ENCODE results near the gene SLC7A10. TPM values are rescaled to one million over a fixed set of nuclear protein-coding genes. Genes with fewer than 3 reads are reported as not detected.

Gene SLC7A10
- total RNA-seq, 2 donors from 2014 or later, result 0.22 TPM; not detected in 1

DNA sequence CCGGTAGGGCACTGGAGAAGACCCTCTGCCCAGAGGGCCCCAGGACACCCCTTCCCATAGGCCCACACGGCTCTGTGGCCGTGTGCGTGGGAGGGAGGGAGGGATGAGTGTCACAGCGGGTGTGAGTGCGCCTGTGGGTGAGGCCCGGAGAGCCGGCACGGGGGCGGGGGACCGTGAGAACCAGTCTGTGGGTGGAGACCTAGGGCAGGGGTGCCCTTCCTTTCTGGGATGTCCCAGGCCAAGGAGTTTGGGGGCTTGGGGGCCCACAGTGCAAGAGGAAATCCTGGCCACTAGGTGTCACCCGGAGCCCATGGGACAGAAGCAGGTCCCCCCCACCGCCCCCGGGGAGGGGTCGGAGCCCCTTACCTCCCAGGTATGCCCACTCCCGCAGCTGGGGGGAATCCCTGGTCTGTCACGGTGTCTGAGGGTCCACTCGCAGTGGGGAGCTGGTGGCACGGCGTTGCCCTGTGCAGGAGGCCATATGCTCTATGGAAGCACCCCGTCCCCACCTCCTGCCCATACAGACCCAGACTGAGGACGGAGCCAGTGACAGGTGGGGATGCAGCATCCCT is 16.0 kb upstream of the SLC7A10 start:
- DNase-seq (peak in 1 of 2 donors; percentile 57), ATAC-seq (peak; percentile 78)
- intact Hi-C loops (cut with DNase I, micrococcal nuclease), result loop anchor here (2.0 to 5.0 kb wide), 2 partner anchors 166 to 167 kb away; no protein-coding TSS in a partner anchor

DNA sequence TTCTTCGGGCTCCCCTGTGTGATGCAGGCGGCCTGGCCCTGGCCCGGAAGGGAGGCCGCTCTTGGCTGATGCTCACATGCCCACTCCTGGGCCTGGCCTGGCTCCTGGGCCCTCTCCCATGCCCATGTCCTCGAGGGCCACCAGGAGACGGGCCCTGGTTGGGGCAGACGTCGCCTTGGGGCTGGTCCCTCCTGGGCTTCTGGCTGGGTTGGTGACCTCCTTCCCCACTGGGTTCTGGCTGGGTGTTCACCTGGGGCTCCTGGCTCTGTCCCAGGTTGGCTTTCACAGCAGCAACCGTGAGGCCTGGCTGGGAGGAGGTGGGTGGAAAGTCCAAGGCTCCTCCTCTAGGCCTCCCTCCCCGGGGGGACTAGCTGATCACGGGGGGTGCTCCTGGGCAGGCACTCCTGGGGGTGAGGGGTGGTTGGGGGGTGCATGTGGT is 15.5 kb upstream of the SLC7A10 start:
- peak in 1 of 2 donors; percentile 39 for DNase-seq
- intact Hi-C loops (cut with DNase I, micrococcal nuclease), result loop anchor here in 1 of 2 donors (5.0 kb wide), 1 partner anchor 166 kb away; no protein-coding TSS in a partner anchor
- ATAC-seq, result peak; percentile 76

DNA sequence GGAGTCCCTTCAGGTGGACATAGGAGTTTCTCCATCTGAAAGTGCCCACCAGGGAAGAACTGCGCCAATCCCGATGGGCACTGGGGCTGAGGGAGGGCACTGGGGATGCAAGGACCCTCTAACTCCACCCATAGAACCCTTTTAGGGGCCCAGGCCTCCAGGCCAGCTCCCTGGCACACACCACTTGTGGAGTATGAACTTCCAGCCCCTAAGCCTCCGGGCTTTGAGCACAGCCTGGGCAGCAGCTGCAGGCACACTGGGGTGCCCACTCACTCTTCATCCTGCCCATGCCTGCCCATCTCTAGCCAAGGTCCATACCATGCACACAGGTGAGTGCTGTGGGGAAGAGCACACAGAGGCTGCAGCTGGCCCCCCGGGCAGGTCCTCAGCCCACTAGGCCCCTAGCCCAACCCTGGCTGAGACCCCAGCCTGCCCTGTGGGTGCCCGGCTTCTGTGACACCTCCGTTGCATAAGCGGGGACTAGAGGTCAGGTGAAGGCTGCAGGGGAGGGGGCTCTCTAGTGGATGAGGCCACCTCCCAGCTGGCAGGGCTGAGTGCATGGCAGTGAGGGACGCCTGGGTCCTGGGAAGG is 14.6 kb upstream of the SLC7A10 start:
- intact Hi-C loops (cut with DNase I, micrococcal nuclease), result loop anchor here in 1 of 2 donors (5.0 kb wide), 1 partner anchor 167 kb away; no protein-coding TSS in a partner anchor
- no peak for ATAC-seq
- no peak for DNase-seq

DNA sequence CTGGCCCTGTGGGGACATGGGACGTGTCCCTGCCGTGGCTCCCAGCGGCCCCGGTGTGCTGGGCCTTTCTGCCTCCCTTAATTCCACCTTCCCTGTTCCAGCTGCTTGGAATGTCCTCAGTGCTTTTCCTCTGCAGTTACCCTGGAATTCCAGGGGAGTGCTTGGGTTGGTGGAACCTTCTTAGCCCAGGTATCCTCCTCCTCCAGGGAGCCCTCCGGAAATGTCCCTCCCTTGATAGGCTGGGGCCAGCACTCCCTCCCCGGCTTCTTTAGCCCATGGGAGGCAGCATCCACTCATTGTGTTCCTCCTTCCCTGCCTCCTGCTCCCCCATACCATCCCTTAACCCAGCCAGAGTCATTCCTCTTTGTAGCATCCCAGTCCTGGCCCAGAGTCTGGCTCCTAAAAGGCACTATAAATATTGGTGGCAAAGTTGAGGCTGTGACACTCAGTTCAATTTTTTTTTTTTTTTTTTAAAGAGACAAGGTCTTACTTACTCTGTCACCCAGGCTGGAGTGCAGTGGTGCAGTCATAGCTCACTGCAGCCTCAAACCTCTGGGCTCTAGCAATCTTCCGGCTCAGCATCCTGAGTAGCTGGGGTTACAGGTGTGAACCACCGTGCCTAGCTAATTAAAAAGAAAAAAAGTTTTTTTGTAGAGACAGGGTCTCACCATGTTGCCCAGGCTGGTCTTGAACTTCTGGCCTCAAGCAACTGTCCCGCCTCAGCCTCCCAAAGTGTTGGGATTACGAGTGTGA is 13.7 kb upstream of the SLC7A10 start:
- intact Hi-C loops (cut with DNase I, micrococcal nuclease), result no loop called here
- no peak for DNase-seq
- ATAC-seq, result no peak

DNA sequence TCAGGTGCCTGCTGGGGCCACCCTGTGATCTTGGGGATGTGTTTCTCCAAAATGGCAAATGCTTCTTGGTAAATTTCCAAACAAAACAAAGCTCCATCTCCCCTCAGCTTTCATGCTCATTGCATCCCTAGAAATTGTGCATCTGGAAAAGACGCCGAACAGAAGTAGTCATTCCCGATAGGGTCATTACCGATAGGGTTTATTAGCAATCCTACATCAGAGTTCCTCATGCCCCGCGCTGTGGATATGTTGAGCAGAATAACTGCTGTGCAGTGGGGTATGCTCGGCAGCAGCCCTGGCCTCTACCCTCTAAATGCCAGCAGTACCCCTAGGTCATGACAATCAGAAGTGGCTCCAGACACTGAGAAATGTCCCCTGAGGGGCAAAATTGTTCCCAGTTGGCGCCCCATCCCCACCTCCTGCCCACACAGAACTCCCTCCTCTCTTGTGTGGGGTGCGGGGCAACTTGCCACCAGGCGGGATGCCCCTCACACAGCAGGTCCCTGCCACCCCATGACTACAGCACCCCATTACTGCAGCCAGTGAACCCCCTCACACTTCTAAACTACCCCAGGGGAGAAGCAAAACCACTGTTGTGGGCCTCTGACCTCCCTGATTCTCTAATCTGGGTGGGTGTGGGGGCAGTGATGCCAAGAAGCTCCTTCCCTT is 13.0 kb upstream of the SLC7A10 start:
- intact Hi-C loops (cut with DNase I, micrococcal nuclease), result no loop called here
- ATAC-seq (no peak), DNase-seq (no peak)

DNA sequence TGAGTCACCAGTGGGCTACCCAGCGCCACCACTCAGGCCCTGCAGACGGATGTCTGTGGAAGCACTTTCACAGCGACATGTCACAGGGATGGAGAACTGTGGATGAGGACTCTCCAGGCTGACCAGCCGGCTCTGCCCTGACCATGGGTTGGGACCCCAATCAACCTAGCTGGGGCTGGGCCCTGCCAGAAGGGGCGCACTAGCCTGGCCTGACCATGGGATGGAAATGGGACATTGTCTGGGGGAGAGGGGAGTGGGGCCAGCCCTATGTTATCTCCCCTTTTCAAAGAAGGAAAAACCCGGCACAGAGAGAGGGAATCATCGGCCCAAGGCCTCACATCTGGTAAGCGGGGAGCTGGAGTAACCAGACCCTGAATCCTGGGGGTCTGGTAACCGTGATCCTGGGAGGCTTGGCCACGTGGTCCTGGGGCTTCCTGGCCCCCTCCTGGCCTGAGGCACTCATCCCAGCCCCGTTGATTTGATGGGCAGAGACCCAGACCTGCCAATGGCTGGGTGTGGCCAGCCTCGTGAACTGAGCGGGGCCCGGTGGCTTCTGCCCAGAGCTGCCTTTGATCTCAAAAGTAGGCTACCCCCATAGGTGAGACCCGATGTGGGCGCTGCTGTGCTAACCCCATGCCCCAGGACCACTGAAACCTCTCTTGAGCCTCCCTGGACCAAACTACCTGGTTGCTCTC is 11.2 kb upstream of the SLC7A10 start:
- DNase-seq (no peak), ATAC-seq (no peak)
- intact Hi-C loops (cut with DNase I, micrococcal nuclease), result no loop called here

DNA sequence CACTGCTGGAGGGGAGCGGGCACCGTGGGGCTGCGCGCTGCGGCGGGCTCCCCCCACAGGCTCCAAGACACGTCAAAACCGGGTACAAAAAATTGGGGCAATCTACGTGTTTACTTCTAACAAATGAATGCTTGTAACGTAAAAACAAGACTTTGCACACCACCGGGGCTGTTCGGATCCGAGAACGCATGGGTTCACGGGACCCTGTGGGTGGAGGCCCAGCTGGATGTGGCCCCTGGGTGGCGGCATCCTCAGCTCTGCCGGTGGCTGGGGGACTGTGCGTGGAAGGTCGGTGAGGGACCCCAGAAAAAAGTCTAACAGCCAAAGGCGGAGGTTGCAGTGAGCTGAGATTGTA is 10.3 kb upstream of the SLC7A10 start:
- intact Hi-C loops (cut with DNase I, micrococcal nuclease), result no loop called here
- no peak for DNase-seq
- no peak for ATAC-seq

DNA sequence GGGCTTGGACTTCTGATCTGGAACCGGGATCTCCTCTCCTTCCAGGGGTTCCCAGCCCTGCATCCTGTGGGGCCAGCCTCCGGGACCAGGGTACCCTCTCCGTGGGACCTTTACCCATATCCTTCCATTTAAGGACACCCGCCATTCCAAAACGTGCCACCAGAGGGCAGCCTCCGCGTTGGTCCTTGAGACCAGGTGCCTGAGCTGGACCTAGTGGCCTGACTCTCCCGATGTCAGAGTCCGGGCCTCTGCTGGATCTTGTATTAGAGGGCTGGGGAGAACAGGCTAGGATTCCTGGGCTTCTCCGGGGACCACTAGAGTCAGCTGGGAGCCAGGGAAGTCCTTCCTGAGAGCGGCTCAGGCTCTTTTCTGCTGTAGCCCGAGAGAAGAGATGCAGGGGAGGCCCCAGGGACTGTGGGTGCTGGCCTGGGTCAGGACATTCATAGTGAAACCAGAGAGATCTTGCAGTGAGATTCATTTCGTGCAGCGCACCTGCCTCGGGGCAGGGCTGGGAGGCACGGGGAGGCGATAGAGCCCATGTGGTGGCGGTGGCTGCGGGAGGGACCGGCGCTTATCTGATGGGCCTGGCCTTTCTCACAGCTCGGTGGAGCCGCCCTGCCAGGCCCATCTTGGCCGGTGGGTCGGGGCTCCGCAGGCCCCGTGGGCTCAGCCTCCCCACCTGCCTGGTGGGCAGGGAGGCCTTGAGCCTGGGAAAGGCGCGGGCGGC is 9.8 kb upstream of the SLC7A10 start:
- ATAC-seq, result peak; percentile 83
- intact Hi-C loops (cut with DNase I, micrococcal nuclease), result no loop called here

DNA sequence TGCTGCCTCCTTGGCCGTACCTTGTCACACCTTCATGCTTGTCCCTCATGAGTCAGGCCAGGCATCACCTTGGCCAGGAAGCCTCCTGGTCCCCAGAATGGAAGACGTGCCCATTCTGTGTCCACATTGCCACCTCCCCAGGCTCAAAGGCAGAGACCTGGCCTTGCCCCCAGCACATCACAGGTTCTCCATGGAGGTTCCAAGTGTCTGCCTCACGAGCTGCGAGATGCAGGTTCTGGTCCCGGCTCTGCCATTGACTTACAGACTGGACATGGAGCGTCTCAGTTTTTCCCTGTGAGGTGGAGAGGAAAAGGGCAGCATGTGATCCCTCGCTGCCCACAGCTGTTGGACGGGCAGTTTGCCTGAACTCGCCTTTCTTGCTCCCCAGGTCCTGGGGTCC is 9.1 kb upstream of the SLC7A10 start:
- intact Hi-C loops (cut with DNase I, micrococcal nuclease), result no loop called here
- peak; percentile 2 for ATAC-seq
- no peak for DNase-seq

More for the DNA sequence above, 9.8 kb upstream of the SLC7A10 start:
- peak; percentile 66 to 90 for DNase-seq

DNA sequence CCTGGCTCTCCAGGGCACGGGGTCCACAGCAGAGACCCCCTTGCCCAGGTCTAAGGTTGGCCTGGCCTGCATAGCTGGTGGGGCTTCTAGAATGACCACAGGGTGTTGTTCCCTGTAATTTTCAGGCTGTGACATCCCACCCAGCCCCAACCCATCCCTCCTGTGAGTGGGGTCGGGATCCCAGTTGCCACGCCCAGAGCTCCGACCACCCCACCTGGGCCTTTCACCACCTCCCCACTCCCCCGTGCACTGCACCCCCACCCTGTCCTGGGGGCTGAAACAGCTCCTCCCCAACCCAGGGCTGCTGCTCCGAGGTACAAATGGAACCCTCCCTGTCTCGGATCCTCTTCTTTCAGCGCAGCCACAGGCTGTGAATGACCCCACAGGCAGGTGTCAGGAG is 8.4 kb upstream of the SLC7A10 start:
- intact Hi-C loops (cut with DNase I, micrococcal nuclease), result no loop called here
- ATAC-seq (no peak), DNase-seq (no peak)

DNA sequence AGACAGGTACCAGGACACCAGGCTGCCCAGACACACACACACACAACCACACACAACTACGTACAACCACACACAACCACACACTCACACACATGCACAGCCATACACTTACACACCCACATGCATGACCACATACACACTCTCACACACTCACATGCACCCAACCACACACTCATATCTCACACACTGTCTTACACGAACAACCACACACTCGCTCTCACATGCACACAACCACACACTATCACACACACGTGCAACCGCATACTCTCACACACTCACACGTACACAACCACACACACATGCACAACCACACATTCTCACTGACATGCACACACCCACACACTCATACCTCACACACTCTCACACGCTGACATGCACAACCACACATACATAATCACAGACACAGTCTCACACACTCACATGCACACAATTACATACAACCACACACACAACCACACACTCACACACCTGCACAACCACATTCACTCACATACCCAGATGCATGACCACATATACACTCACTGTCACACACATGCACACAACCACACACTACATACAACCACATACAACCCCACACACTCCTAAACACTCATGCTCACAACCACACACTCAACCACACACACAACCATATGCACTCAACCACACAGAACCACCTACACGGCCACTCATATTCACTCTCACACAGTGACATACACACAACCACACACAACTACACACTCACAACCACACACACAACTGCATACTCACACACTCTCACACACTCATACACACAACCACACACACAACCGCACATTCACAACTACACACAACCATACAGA is 7.6 kb upstream of the SLC7A10 start:
- DNase-seq (no peak), ATAC-seq (no peak)
- intact Hi-C loops (cut with DNase I, micrococcal nuclease), result no loop called here

DNA sequence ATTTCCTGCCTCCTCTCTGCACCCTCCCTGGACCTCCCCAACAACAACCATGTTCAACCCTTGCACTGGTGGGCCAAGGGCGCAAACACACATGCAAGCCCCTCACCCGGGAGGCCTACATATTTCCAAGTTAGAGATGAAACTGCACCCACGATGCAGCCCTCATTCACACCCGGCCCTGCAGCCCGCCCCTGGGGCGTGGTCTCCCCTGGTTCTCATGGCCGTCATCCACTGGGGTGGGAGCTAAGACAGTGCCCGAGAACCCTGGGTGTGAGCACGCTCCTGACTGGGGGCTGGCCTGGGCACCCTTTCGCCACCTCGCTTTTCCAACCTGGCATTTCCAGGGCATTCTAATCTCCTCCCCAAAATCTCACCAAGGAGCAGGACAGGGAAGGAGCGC is 7.0 kb upstream of the SLC7A10 start:
- ATAC-seq (no peak), DNase-seq (no peak)
- intact Hi-C loops (cut with DNase I, micrococcal nuclease), result no loop called here

DNA sequence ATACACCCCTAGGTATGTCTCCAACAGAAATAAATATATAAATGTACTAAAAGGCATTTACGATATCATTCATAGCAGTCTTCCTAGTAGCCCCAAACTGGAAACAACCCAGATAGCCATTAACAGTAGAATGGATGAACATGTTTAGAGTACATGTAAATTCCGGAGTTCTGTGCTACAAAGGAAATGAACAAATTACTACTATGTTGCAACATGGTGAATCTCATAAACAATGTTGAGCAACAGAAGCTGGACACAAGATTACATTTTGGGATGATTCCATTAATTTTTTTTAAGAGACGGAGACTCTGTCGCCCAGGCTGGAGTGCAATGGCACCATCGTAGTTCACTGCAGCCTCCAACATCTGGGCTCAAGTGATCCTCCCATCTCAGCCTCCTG is 5.9 kb upstream of the SLC7A10 start:
- ATAC-seq, result no peak
- intact Hi-C loops (cut with DNase I, micrococcal nuclease), result no loop called here
- DNase-seq, result no peak

DNA sequence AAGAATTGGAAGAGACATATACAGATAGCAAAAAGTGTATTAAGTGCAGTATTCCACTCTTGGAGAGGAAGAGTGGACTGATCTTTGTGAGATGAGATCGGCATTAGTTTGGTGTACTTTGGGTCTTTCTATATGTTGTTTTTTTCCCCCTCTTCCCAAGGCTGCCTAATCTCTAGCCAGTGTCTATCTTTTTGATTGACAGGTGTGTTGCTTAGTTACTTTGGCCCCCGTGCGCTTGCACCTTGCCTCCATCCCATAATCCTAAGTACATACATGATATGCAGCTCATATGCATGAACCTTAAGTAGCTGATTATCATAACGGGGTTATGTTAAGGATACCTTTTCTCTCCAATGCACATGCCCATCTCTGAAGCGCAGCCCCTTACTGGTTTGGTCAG is 4.3 kb upstream of the SLC7A10 start:
- DNase-seq (no peak), ATAC-seq (no peak)
- intact Hi-C loops (cut with DNase I, micrococcal nuclease), result no loop called here

DNA sequence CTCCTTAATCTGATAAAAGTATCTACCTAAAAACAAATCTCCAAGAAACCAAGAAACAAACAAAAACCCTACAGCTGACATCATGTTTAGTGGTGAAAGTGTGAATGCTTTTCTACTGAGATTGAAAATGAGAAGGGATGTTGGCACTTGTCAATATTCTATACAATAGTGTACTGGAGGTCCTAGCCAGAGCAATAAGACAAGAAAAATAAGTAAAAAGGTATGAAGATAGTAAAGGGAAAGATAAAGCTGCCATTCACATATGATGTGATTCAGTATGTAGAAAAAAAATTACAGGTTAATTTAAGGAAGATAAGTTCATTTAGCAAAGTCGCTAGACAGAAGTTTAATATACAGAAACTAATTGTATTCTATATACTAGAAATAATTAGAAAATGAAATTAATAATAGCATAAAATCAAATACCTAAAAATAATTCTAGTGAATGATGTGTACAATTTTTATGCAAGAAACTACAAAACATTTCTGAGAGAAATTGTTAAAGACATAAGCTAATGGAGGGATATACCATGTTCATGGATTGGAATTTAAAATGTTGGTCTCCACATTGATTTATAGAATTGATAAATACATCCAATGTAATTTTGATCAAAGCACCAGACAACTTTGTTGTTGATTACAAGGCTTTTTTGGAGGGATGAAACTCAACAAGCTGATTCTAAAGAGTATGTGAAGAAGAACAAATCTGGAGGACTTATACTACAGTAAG is 2.4 kb upstream of the SLC7A10 start:
- ATAC-seq, result no peak
- intact Hi-C loops (cut with DNase I, micrococcal nuclease), result no loop called here
- DNase-seq, result no peak

DNA sequence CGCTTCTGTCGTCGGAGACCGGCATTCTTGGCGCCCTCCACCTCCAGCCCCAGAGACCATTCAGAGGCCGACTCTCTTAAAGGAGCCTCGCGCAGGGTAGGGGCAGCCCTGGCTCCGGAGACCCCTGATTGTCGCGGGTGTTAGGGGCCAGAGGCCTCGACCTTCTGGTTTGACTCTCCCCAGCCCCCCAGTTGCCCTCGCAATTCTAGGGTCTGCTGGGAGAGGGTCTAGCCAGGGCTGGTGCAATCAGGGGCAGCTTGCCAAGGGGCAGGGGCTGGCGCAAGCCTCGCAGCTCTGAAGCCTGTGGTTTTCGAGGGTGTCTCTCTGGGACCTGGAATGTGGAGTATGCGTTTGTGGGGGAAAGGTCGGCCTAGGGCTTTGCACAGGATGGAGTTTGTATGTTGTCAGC is 1.6 kb upstream of the SLC7A10 start:
- intact Hi-C loops (cut with DNase I, micrococcal nuclease), result no loop called here
- ATAC-seq, result no peak
- no peak for DNase-seq
